RWPE2 (cell line): ENCODE results near the gene BARHL1.
"Not testable (repeated sequence)": the region's sequence is repeated elsewhere in the genome, so short reads cannot be mapped to it uniquely, and the experiment has no call there.

Experiments
- ATAC-seq: fragments of 200-7000 bp; cut with Tn5 transposase; 3 replicates; pipeline ENCODE4 v1.9.1; 2021; ENCODE audit warnings: low read depth
- DNase-seq: peaks from one replicate; pipeline ENCODE4 v3.0.0-alpha.2; 2020; ENCODE audit warnings: low spot score
- H3K27ac ChIP-seq: fragments of 450-650 bp; 2 replicates; pipeline ENCODE4 v1.5.1; 2017; ENCODE audit warnings: mild to moderate bottlenecking; ENCODE audit not compliant: poor library complexity, severe bottlenecking
- H3K27me3 ChIP-seq: fragments of 250-450 bp; sonication (Bioruptor Pico); 2 replicates; pipeline ENCODE4 v1.5.1; 2021; ENCODE audit warnings: mild to moderate bottlenecking, moderate library complexity; ENCODE audit not compliant: insufficient read depth, poor library complexity, severe bottlenecking
- H3K36me3 ChIP-seq: fragments of 250-450 bp; sonication (Bioruptor Pico); 2 replicates; pipeline ENCODE4 v1.5.1; 2020; ENCODE audit warnings: low read depth, mild to moderate bottlenecking, moderate library complexity
- H3K4me1 ChIP-seq: fragments of 250-450 bp; sonication (Bioruptor Pico); 2 replicates; pipeline ENCODE4 v1.5.1; 2021; ENCODE audit warnings: mild to moderate bottlenecking, moderate library complexity; ENCODE audit not compliant: insufficient read depth, poor library complexity, severe bottlenecking
- H3K4me3 ChIP-seq: fragments of 250-450 bp; sonication (Bioruptor Pico); 2 replicates; pipeline ENCODE4 v1.5.1; 2021; ENCODE audit warnings: mild to moderate bottlenecking, moderate library complexity; ENCODE audit not compliant: severe bottlenecking
- H3K9me3 ChIP-seq: fragments of 250-450 bp; sonication (Bioruptor Pico); 2 replicates; pipeline ENCODE4 v1.5.1; 2021; ENCODE audit warnings: mild to moderate bottlenecking, moderate library complexity; ENCODE audit not compliant: severe bottlenecking
- CTCF ChIP-seq: fragments of 450-650 bp; IDR thresholded peaks from one replicate; pipeline ENCODE4 v1.5.1; 2017; ENCODE audit warnings: mild to moderate bottlenecking, moderate library complexity; ENCODE audit not compliant: poor library complexity, severe bottlenecking

BARHL1 gene

GRCh38 chr9:132559711-132560110 is 22.7 kb upstream of the BARHL1 start:
- TF ChIP-seq CTCF = no peak
- H3K27me3 ChIP-seq = peaks cover 66% of the 10 kb centered on the region
- DNase-seq = no peak

GRCh38 chr9:132560616-132561202 is 21.7 kb upstream of the BARHL1 start:
- Histone ChIP-seq H3K27ac (no peak overlapping the region), H3K4me3 (no peak overlapping the region), H3K27me3 (peaks cover 61% of the 10 kb centered on the region), H3K9me3 (no peaks in the 10 kb centered on the region), H3K36me3 (no peaks in the 10 kb centered on the region), H3K4me1 (no peaks in the 10 kb centered on the region)
- ATAC-seq = no peak
- DNase-seq = no peak
- TF ChIP-seq CTCF = no peak

More at GRCh38 chr9:132559711-132560110, 22.7 kb upstream of the BARHL1 start:
- H3K27ac ChIP-seq = no peak overlapping the region
- no peaks in the 10 kb centered on the region for H3K9me3 ChIP-seq
- no peaks in the 10 kb centered on the region for H3K4me1 ChIP-seq
- no peak for ATAC-seq
- H3K36me3 ChIP-seq = no peaks in the 10 kb centered on the region
- H3K4me3 ChIP-seq = no peak overlapping the region

- no peak for ATAC-seq
- Histone ChIP-seq H3K36me3 (no peaks in the 10 kb centered on the region), H3K4me1 (no peaks in the 10 kb centered on the region), H3K4me3 (no peak overlapping the region), H3K9me3 (no peaks in the 10 kb centered on the region), H3K27ac (no peak overlapping the region), H3K27me3 (peaks cover 50% of the 10 kb centered on the region)
- TF ChIP-seq CTCF = no peak
- no peak for DNase-seq
These were observed 20.2 kb upstream of the BARHL1 start for GRCh38 chr9:132562306-132562573.

- TF ChIP-seq CTCF = no peak
- no peak overlapping the region for H3K4me3 ChIP-seq
- H3K36me3 ChIP-seq = no peaks in the 10 kb centered on the region
- DNase-seq (no peak), ATAC-seq (no peak)
- peaks cover 44% of the 10 kb centered on the region for H3K27me3 ChIP-seq
- H3K27ac ChIP-seq = no peak overlapping the region
- no peaks in the 10 kb centered on the region for H3K9me3 ChIP-seq
- no peaks in the 10 kb centered on the region for H3K4me1 ChIP-seq
These were observed 17.9 kb upstream of the BARHL1 start for GRCh38 chr9:132564526-132564925.

GRCh38 chr9:132568787-132569186 is 13.6 kb upstream of the BARHL1 start:
- not testable (repeated sequence) for DNase-seq, H3K27ac ChIP-seq, H3K9me3 ChIP-seq, H3K36me3 ChIP-seq, ATAC-seq, H3K4me1 ChIP-seq, H3K4me3 ChIP-seq
- H3K27me3 ChIP-seq = peaks cover 25% of the 10 kb centered on the region
